K562 (cell line): Measurements from ENCODE around the gene BFSP2. TPM values are rescaled to one million over a fixed set of nuclear protein-coding genes. Genes with fewer than 3 reads are reported as not detected.

ENCODE experiments used
- ATAC-seq: fragments of 200-7000 bp; cut with Tn5 transposase; 3 replicates; pipeline ENCODE4 v1.9.1; 2020; ENCODE audit warnings: moderate library complexity
- BruUV-seq: library from RNA; stranded (reverse); fragments of 400-500 nt; replicated peaks from 2 replicates; lab custom pipeline; 2021; lab: Mats Ljungman, UMichigan
- CTCF ChIA-PET: fragments of 300-600 bp; formaldehyde crosslinking; extraction: SDS; loops from one replicate; lab custom pipeline; 2021; ENCODE audit warnings: low intra/inter-chr PET ratio; lab: Yijun Ruan, JAX
- POLR2A ChIA-PET: fragments of 300-600, 350-650 bp; sonication (Branson Sonifier 250); formaldehyde crosslinking; extraction: SDS; loops from one replicate; lab custom pipeline; 2021; ENCODE audit warnings: antibody characterized with exemption, inconsistent platforms; lab: Yijun Ruan, JAX
- DNase-seq, 4 experiments: peaks; one replicate each; pipeline versions ENCODE4 v3.0.0 to v3.0.0-alpha.2; 2011 to 2018; ENCODE audit warnings: low spot score in 3 of 4, mixed read lengths in 3 of 4; ENCODE audit errors: extremely low read depth in 1 of 4
- FAIRE-seq: peaks from 2 replicates; lab custom pipeline; 2011; peaks lifted over from hg19 to GRCh38; lab: Jason Lieb, UNC
- H2AFZ ChIP-seq: 2 replicates; pipeline ENCODE4 v1.6.0; 2011; ENCODE audit warnings: low read depth, low read length, control low read depth, inconsistent platforms
- H3K27ac ChIP-seq: fragments of 200-600 bp; 3 replicates; pipeline ENCODE4 v1.8.0; 2011; ENCODE audit warnings: low read depth, mild to moderate bottlenecking, control low read depth, inconsistent platforms, low read length, moderate library complexity, mixed read lengths; ENCODE audit errors: extremely low read depth
- H3K27me3 ChIP-seq, 2 experiments: fragments of 300-600 bp in 1 of 2; 2 replicates in 1 of 2; 3 replicates in 1 of 2; pipeline versions ENCODE4 v1.6.0 to v1.8.0; 2011; ENCODE audit warnings: inconsistent platforms in 2 of 2, low read length in 2 of 2, mild to moderate bottlenecking in 1 of 2, mixed read lengths in 1 of 2, moderate library complexity in 1 of 2; ENCODE audit not compliant: control insufficient read depth in 2 of 2, insufficient read depth in 2 of 2
- H3K36me3 ChIP-seq: fragments of 300-600 bp; 3 replicates; pipeline ENCODE4 v1.8.0; 2011; ENCODE audit warnings: mild to moderate bottlenecking, low read length, inconsistent platforms; ENCODE audit not compliant: control insufficient read depth, insufficient read depth
- H3K4me1 ChIP-seq, 2 experiments: fragments of 200-600 bp in 1 of 2; replicated peaks in 1 of 2; 2 replicates in 1 of 2; 3 replicates in 1 of 2; pipeline versions ENCODE4 v1.5.1 to v1.8.0; 2011; ENCODE audit warnings: inconsistent platforms in 2 of 2, low read length in 2 of 2, mild to moderate bottlenecking in 1 of 2, mixed read lengths in 1 of 2, moderate library complexity in 1 of 2; ENCODE audit not compliant: control insufficient read depth in 2 of 2, insufficient read depth in 2 of 2
- H3K4me2 ChIP-seq: 2 replicates; pipeline ENCODE4 v1.6.1; 2011; ENCODE audit warnings: low read length, control low read depth, inconsistent platforms, mixed read lengths; ENCODE audit not compliant: insufficient read depth
- H3K4me3 ChIP-seq: fragments of 200-600 bp; sonication (generic), shearing (Covaris generic); 2 replicates; pipeline ENCODE4 v1.5.1; 2016; ENCODE audit warnings: control low read depth, inconsistent platforms
- H3K79me2 ChIP-seq: fragments of 200-600 bp; 3 replicates; pipeline ENCODE4 v1.8.0; 2011; ENCODE audit warnings: low read length, inconsistent platforms; ENCODE audit not compliant: control insufficient read depth, insufficient read depth
- H3K9ac ChIP-seq, 2 experiments: 2 replicates each; pipeline versions ENCODE4 v1.6.0 to v1.6.1; 2011; ENCODE audit warnings: low read depth in 2 of 2, low read length in 2 of 2, control low read depth in 1 of 2, inconsistent platforms in 1 of 2, mild to moderate bottlenecking in 1 of 2, mixed read lengths in 1 of 2; ENCODE audit not compliant: insufficient read depth in 1 of 2
- H3K9me1 ChIP-seq: one replicate; pipeline ENCODE4 v1.6.0; 2011; ENCODE audit warnings: inconsistent platforms, mild to moderate bottlenecking, low read length, moderate library complexity; ENCODE audit not compliant: control insufficient read depth, insufficient read depth
- H3K9me3 ChIP-seq: replicated peaks from 2 replicates; pipeline ENCODE4 v1.5.1; 2011; ENCODE audit warnings: low read depth, low read length, inconsistent platforms; ENCODE audit not compliant: control insufficient read depth, insufficient read depth
- H4K20me1 ChIP-seq: replicated peaks from 2 replicates; pipeline ENCODE4 v1.6.1; 2011; ENCODE audit warnings: low read length, inconsistent platforms, mixed read lengths; ENCODE audit not compliant: control insufficient read depth, insufficient read depth
- ARID3B ChIP-seq: fragments of 250-450 bp; sonication (Bioruptor Pico); IDR thresholded peaks from 2 replicates; pipeline ENCODE4 v1.4.0; 2020; ENCODE audit warnings: borderline replicate concordance
- C11orf30 ChIP-seq: fragments of 450-650 bp; IDR thresholded peaks from 2 replicates; pipeline ENCODE4 v1.6.1; 2016; ENCODE audit warnings: low read depth, mild to moderate bottlenecking
- CBX2 ChIP-seq: fragments of 200-600 bp; sonication (generic); IDR thresholded peaks from one replicate; pipeline ENCODE4 v1.6.1; 2012; ENCODE audit warnings: mild to moderate bottlenecking, low read length, inconsistent platforms; ENCODE audit not compliant: insufficient read depth, poor library complexity, severe bottlenecking
- FOXO4 ChIP-seq: fragments of 450-650 bp; formaldehyde crosslinking; IDR thresholded peaks from 2 replicates; pipeline ENCODE4 v1.4.0; 2020; ENCODE audit warnings: mild to moderate bottlenecking, moderate library complexity
- MAFG ChIP-seq: fragments of 450-650 bp; conservative IDR thresholded peaks from 2 replicates; pipeline ENCODE4 v1.6.1; 2016; ENCODE audit warnings: missing genetic modification characterization, missing compliant biosample characterization
- POLR3G ChIP-seq: IDR thresholded peaks from 2 replicates; pipeline ENCODE4 v1.6.1; 2011; ENCODE audit not compliant: insufficient read length, insufficient replicate concordance; ENCODE audit errors: extremely low read depth
- RBM14 ChIP-seq: fragments of 200-400 bp; formaldehyde crosslinking; IDR thresholded peaks from 2 replicates; pipeline ENCODE4 v1.6.1; 2018; ENCODE audit warnings: low read depth, mild to moderate bottlenecking, low read length, moderate library complexity, borderline replicate concordance; ENCODE audit not compliant: insufficient read depth
- RBM17 ChIP-seq: fragments of 200-400 bp; formaldehyde crosslinking; IDR thresholded peaks from 2 replicates; pipeline ENCODE4 v1.6.1; 2017; ENCODE audit warnings: low read depth, mild to moderate bottlenecking, low read length, borderline replicate concordance
- TAF1 ChIP-seq: IDR thresholded peaks from 2 replicates; pipeline ENCODE4 v1.6.1; 2011; ENCODE audit warnings: mild to moderate bottlenecking, low read length, moderate library complexity; ENCODE audit not compliant: insufficient read depth, control insufficient read depth, severe bottlenecking; ENCODE audit errors: extremely low read depth
- THRAP3 ChIP-seq: fragments of 450-650 bp; IDR thresholded peaks from 2 replicates; pipeline ENCODE4 v1.6.1; 2016; ENCODE audit warnings: mild to moderate bottlenecking, inconsistent platforms, borderline replicate concordance
- ZBTB49 ChIP-seq: sonication (generic); formaldehyde crosslinking; IDR thresholded peaks from 2 replicates; pipeline ENCODE4 v1.8.0; 2022; ENCODE audit warnings: missing genetic modification reagents, mild to moderate bottlenecking, borderline replicate concordance
- ZNF133 ChIP-seq: fragments of 250-450 bp; sonication (Bioruptor Pico); IDR thresholded peaks from 2 replicates; pipeline ENCODE4 v1.4.0; 2020; ENCODE audit warnings: mild to moderate bottlenecking
- ZNF780A ChIP-seq: fragments of 250-450 bp; sonication (Bioruptor Pico); IDR thresholded peaks from 2 replicates; pipeline ENCODE4 v1.5.0; 2021; ENCODE audit warnings: mild to moderate bottlenecking
- WGBS: fragments of 100-300 bp; shearing (Covaris generic); methylation state at CpG from one replicate; pipeline ENCODE4 v1.1.6; 2016; ENCODE audit warnings: low coverage, mixed read lengths; ENCODE audit not compliant: insufficient coverage; ENCODE audit errors: missing lambda C conversion rate; 5-methylcytosine and 5-hydroxymethylcytosine counted together
- in situ Hi-C: fragments of 300-500 bp; cut with MboI; formaldehyde crosslinking; loops from 4 replicates; pipeline ENCODE4 v1.15.0; 2018; ENCODE audit warnings: inconsistent platforms, mixed read lengths
- intact Hi-C: fragments of 100-400 bp; cut with micrococcal nuclease; formaldehyde crosslinking; loops from 2 replicates; pipeline ENCODE4 v1.14.2; 2022
- polyA plus RNA-seq, 8 experiments: library from polyadenylated mRNA; depleted of rRNA in 4 of 8; stranded (reverse) in 5 of 8; unstranded in 3 of 8; fragments of >200 nt; fragmentation: Nextera tagmentation in 2 of 8; fragmentation: Illumina TruSeq in 1 of 8; extraction: Ambion mirVana in 2 of 8; extraction: Trizol in 1 of 8; gene quantifications; 2 replicates each; pipeline versions ENCODE4 v1.2.1 to v1.2.3, GENCODE V29; 2011 to 2014; ENCODE audit warnings: inconsistent platforms in 1 of 8, missing spikeins in 1 of 8
- total RNA-seq, 7 experiments: library from RNA; depleted of rRNA in 6 of 7; stranded (reverse); fragments of >200 nt in 6 of 7; fragmentation: Illumina TruSeq in 2 of 7; extraction: Trizol in 2 of 7; gene quantifications; 2 replicates each; pipeline versions ENCODE4 v1.2.1 to v1.2.3, GENCODE V29; 2011 to 2021; ENCODE audit warnings: low replicate concordance in 1 of 7

The BFSP2 gene
- total and polyA plus RNA-seq, 9 of the 15 experiments (the other 6 are each of a cell fraction or from before 2014, with no cell fraction given): not detected

GRCh38 chr3:133452641-133453319 lies 52.9 kb downstream of the BFSP2 start (continued):
- TF ChIP-seq ZBTB49 (CRISPR knock-in tag): no peak
- no peak for TF ChIP-seq MAFG (tag)
- no peak for TF ChIP-seq RBM14
- no peak for TF ChIP-seq THRAP3
- TF ChIP-seq ZNF780A (CRISPR knock-in tag): no peak

DNA sequence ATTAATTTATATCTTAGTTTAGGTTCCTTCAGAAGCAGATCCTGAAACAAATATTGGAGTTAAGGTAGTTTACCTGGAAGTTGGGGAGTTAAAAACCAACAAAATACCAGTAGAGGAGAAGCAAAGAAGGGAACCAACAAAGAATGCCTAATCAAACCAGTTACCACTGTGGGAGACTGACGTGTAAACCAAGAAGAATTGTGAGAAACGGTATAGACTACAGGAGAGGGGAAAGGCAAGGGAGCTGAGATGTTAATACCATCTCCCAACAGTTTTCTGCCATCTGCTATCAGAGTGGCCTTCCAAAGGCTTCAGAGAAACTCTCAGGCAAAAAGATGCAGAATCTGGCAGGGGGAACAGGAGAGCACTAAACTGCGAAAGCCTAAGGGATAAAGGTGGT lies 53.5 kb downstream of the BFSP2 start:
- no TSS peak for BruUV-seq
- H3K4me2 ChIP-seq: no peak overlapping the region
- no peaks in the 10 kb centered on the region for H3K9me1 ChIP-seq
- H3K36me3 ChIP-seq: no peaks in the 10 kb centered on the region
- no peak overlapping the region for H3K27ac ChIP-seq
- H3K4me3 ChIP-seq: no peak overlapping the region
- POLR2A ChIA-PET: interaction anchor here (0.7 kb wide), 1 partner anchor 122 kb away, joined by 3 read pairs; no protein-coding TSS in a partner anchor
- DNase-seq (no peak), ATAC-seq (no peak), FAIRE-seq (no peak)
- in situ Hi-C loops (no loop called here), intact Hi-C loops (no loop called here)
- no peaks in the 10 kb centered on the region for H3K79me2 ChIP-seq
- H2AFZ ChIP-seq: no peak overlapping the region
- no peaks in the 10 kb centered on the region for H3K4me1 ChIP-seq
- H3K9me3 ChIP-seq: no peaks in the 10 kb centered on the region
- no peak overlapping the region for H3K9ac ChIP-seq
- H4K20me1 ChIP-seq: no peaks in the 10 kb centered on the region
- no peaks in the 10 kb centered on the region; a peak in 1 of 5 replicates for H3K27me3 ChIP-seq
- 7% methylated on average over 3 of the region's 3 CpGs for WGBS
- CTCF ChIA-PET: no interaction called here
- no peak for TF ChIP-seq ZNF133 (CRISPR knock-in tag)
- TF ChIP-seq CBX2: no peak
- no peak for TF ChIP-seq ARID3B (CRISPR knock-in tag)
- no peak for TF ChIP-seq RBM17
- no peak for TF ChIP-seq FOXO4 (CRISPR knock-in tag)
- no peak for TF ChIP-seq C11orf30
- no peak for TF ChIP-seq POLR3G
- TF ChIP-seq TAF1: no peak
